ENCODE measurements around the gene TCEAL8. TPM values are rescaled to one million over a fixed set of nuclear protein-coding genes. Genes with fewer than 3 reads are reported as not detected.

Gene TCEAL8
- total RNA-seq, 1 donor from 2014 or later: 69.2 TPM

GRCh38 chrX:103212749-103213457 lies 42.1 kb downstream of the TCEAL8 start:
- Histone ChIP-seq H3K27me3 (ENCODE audit: control insufficient read depth, insufficient read depth, low read length) (no peaks in the 10 kb centered on the region), H3K36me3 (ENCODE audit: control insufficient read depth, insufficient read depth, low read length) (no peaks in the 10 kb centered on the region), H3K4me3 (ENCODE audit: low read depth, low read length) (no peak overlapping the region)
- DNase-seq (ENCODE audit: low read depth) (no peak), FAIRE-seq (no peak)
- no peak for TF ChIP-seq CTCF (IDR thresholded peaks at IDR 0.05; ENCODE audit: insufficient read depth, low read length, severe bottlenecking)

DNA sequence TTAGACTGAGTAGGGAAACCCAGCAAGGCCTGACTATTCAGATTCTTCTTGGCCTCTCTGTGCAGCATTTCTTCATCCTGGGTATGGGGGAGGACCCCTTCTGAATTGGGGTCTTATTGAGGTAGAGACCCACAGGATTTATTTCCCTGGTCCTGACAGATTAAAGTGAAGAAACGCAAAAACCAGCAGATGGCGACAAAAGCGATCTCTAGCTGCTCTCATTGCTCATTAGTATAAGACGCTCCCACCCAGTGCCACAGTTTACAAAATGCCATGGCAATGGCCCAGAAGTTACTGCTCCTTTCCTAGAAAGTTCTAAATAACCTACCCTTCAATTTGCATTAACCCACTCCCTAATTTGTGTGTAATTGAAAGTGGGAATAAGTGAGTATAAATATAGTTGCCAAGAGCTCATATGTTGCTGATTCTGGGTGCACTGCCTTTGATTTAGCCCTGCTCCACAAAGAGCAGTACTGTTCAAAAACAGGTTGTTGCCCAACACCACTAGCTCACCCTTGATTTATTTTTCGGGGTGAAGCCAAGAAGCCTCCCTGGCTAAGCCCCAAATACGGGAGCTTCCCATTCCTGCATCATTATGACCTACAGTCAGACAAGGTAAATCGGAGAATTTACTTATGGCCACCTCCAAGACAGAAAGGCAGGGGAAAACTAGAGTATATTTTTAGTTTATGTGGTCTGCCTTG lies 43.8 kb downstream of the TCEAL8 start:
- no peak for FAIRE-seq
- Histone ChIP-seq H3K36me3 (ENCODE audit: control insufficient read depth, insufficient read depth, low read length) (no peaks in the 10 kb centered on the region), H3K4me3 (ENCODE audit: low read depth, low read length) (no peak overlapping the region), H3K27me3 (ENCODE audit: control insufficient read depth, insufficient read depth, low read length) (no peaks in the 10 kb centered on the region)
- TF ChIP-seq CTCF (IDR thresholded peaks at IDR 0.05; ENCODE audit: insufficient read depth, low read length, severe bottlenecking): peak; percentile 47
- peak; percentile 43 for DNase-seq (ENCODE audit: low read depth)

DNA sequence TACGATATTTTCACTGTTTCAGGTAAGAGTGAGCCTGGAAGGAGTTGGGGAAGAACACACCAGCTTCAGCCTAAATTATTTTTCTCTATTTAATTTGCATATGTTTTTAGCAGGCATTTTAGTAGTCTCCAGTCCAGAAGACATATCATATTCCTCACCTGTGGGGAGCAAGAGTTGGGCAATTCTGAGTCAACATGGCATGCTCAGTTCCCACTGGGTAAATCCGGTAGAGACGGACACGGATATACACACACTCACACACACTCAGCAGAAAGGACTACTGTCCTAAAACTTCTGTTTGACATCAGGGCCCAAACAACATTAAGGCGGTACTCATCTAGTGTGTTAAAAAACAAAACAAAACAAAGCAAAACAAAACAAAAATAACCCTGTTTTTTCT lies 44.9 kb downstream of the TCEAL8 start:
- Histone ChIP-seq H3K27me3 (ENCODE audit: control insufficient read depth, insufficient read depth, low read length) (no peaks in the 10 kb centered on the region), H3K4me3 (ENCODE audit: low read depth, low read length) (no peak overlapping the region), H3K36me3 (ENCODE audit: control insufficient read depth, insufficient read depth, low read length) (no peaks in the 10 kb centered on the region)
- TF ChIP-seq CTCF (IDR thresholded peaks at IDR 0.05; ENCODE audit: insufficient read depth, low read length, severe bottlenecking): no peak
- peak; percentile 63 for DNase-seq (ENCODE audit: low read depth)
- no peak for FAIRE-seq

Other genes starting within 250 kb of the TCEAL8 start
- gene BEX1, start 191.0 kb downstream of the TCEAL8 start, total RNA-seq: not detected in 2 replicates
- gene NXF3, start 162.0 kb downstream of the TCEAL8 start, total RNA-seq: not detected in 2 replicates
- 10.3 and 17.8 TPM in 2 replicates for gene BEX4, start 40.0 kb downstream of the TCEAL8 start, total RNA-seq
- gene TCEAL5, start 21.6 kb upstream of the TCEAL8 start, total RNA-seq: not detected in 2 replicates
- 46.6 and 79.8 TPM in 2 replicates for gene BEX2, start 55.8 kb upstream of the TCEAL8 start, total RNA-seq
- gene TCEAL7, start 75.1 kb upstream of the TCEAL8 start, total RNA-seq: 0.77 and 1.1 TPM in 2 replicates
- 46.6 and 66.6 TPM in 2 replicates for gene TCEAL9, start 101.4 kb upstream of the TCEAL8 start, total RNA-seq
- gene BEX3, start 121.4 kb upstream of the TCEAL8 start, total RNA-seq: 94.8 and 129 TPM in 2 replicates

All from bronchial epithelial cell (primary cell).